ENCODE data around the gene GABPB2.
A peak's percentile ranks its signal among the peaks of the same experiment; 100 is the strongest.

Gene GABPB2

GRCh38 chr1:151070474-151071276 is at the start of gene GABPB2:
GABPB2 (plus strand) TSS chr1:151070761; CDS start chr1:151088190, 17,429 bp downstream.
- peak; percentile 83 for DNase-seq

- peak; percentile 77 for DNase-seq
Observed at GRCh38 chr1:151024540-151025146, 45.9 kb upstream of the GABPB2 start.

- no peak for DNase-seq
Observed at GRCh38 chr1:151026460-151026859, 44.1 kb upstream of the GABPB2 start.

GRCh38 chr1:151032164-151032563 is 38.4 kb upstream of the GABPB2 start:
- DNase-seq, result no peak

- DNase-seq, result no peak
Observed at GRCh38 chr1:151035167-151035566, 35.4 kb upstream of the GABPB2 start.

GRCh38 chr1:151036356-151036755 is 34.2 kb upstream of the GABPB2 start, which contains the start of gene BNIPL:
BNIPL (plus strand) TSS chr1:151036586; CDS start chr1:151036726, 140 bp downstream.
- no peak for DNase-seq

- DNase-seq, result no peak
Observed at GRCh38 chr1:151037032-151037431, 33.5 kb upstream of the GABPB2 start.

GRCh38 chr1:151039521-151039920 is 31.0 kb upstream of the GABPB2 start:
- no peak for DNase-seq

- DNase-seq, result no peak
Observed at GRCh38 chr1:151043163-151043562, 27.4 kb upstream of the GABPB2 start.

- DNase-seq, result peak; percentile 10
Observed at GRCh38 chr1:151047591-151047924, 23.0 kb upstream of the GABPB2 start, which contains the start of gene C1orf56. C1orf56 (plus strand) TSS chr1:151047751; CDS start chr1:151047848, 97 bp downstream.

- DNase-seq, result peak; percentile 53
Observed at GRCh38 chr1:151047925-151048644, 22.5 kb upstream of the GABPB2 start.

GRCh38 chr1:151048645-151049032 is 21.9 kb upstream of the GABPB2 start:
- no peak for DNase-seq

GRCh38 chr1:151049458-151049857 is 21.1 kb upstream of the GABPB2 start:
- DNase-seq, result no peak

- DNase-seq, result no peak
Observed at GRCh38 chr1:151050051-151050688, 20.4 kb upstream of the GABPB2 start.

GRCh38 chr1:151051356-151052009 is 19.1 kb upstream of the GABPB2 start:
- no peak for DNase-seq

GRCh38 chr1:151054971-151055547 is 15.5 kb upstream of the GABPB2 start:
- no peak for DNase-seq

- no peak for DNase-seq
Observed at GRCh38 chr1:151055581-151055980, 15.0 kb upstream of the GABPB2 start.

- DNase-seq, result peak; percentile 16
Observed at GRCh38 chr1:151056149-151056548, 14.4 kb upstream of the GABPB2 start.

GRCh38 chr1:151058692-151059091 is 11.9 kb upstream of the GABPB2 start:
- DNase-seq, result no peak

GRCh38 chr1:151059109-151060006 is 11.2 kb upstream of the GABPB2 start, which contains the start of gene CDC42SE1:
CDC42SE1 (minus strand) TSS chr1:151059622; CDS start chr1:151055730, 3,892 bp downstream.
- peak; percentile 87 for DNase-seq
